ENCODE results near the gene EID2. TPM values are rescaled to one million over a fixed set of nuclear protein-coding genes. Genes with fewer than 3 reads are reported as not detected.

EID2 gene
- total and polyA plus RNA-seq, 10 of the 15 experiments (the other 5 are each of a cell fraction or from before 2014, with no cell fraction given), result 1.6 to 11.4 (median 7.0) TPM

GRCh38 chr19:39520541-39521484 lies 19.1 kb downstream of the EID2 start:
- in situ Hi-C loops (cut with MboI), result no loop called here
- H3K4me2 ChIP-seq (ENCODE audit: control insufficient read depth, insufficient read depth), result no peak overlapping the region
- no peak overlapping the region for H3K4me3 ChIP-seq
- FAIRE-seq (no peak), ATAC-seq (no peak), DNase-seq (ENCODE audit: low read depth, low spot score) (no peak)
- H3K9me3 ChIP-seq (replicated peaks; ENCODE audit: control insufficient read depth, insufficient read depth, low read length), result no peaks in the 10 kb centered on the region
- 54% methylated on average over 8 of the region's 8 CpGs for WGBS (ENCODE audit: insufficient coverage, insufficient replicate concordance, low lambda C conversion rate, missing lambda C conversion rate)
- RAD21 ChIA-PET (ENCODE audit: unreplicated experiment), result interaction anchor here (0.7 kb wide), 1 partner anchor 45 kb away, joined by 3 read pairs; no protein-coding TSS in a partner anchor
- POLR2A ChIA-PET, result no interaction called here
- CTCF ChIA-PET, result no interaction called here
- H3K4me1 ChIP-seq (ENCODE audit: control insufficient read depth, insufficient read depth, low read length), result peaks cover 5% of the 10 kb centered on the region
- intact Hi-C loops (cut with micrococcal nuclease; ENCODE audit: unreplicated experiment), result no loop called here
- no peaks in the 10 kb centered on the region for H4K20me1 ChIP-seq (ENCODE audit: control insufficient read depth, insufficient read depth)
- no peaks in the 10 kb centered on the region for H3K36me3 ChIP-seq (ENCODE audit: control insufficient read depth in 2 of 2, insufficient read depth in 2 of 2, low read length in 1 of 2)
- no peak overlapping the region for H3K27ac ChIP-seq (ENCODE audit: control insufficient read depth, insufficient read depth)
- H2AFZ ChIP-seq (ENCODE audit: control insufficient read depth, low read depth, low read length), result no peak overlapping the region
- SMC1A ChIA-PET (ENCODE audit: uncharacterized antibody, unreplicated experiment), result no interaction called here
- H3K9ac ChIP-seq (ENCODE audit: control insufficient read depth, insufficient read depth, low read length), result no peak overlapping the region
- no TSS peak for BruUV-seq (replicated peaks)
- no peak for TF ChIP-seq DPF2 (IDR thresholded peaks at IDR 0.05)
- TF ChIP-seq SP1 (IDR thresholded peaks at IDR 0.05; ENCODE audit: low read depth, low read length), result no peak
- no peak for TF ChIP-seq MEF2A (IDR thresholded peaks at IDR 0.05; ENCODE audit: insufficient read depth, low read depth, low read length)
- no peak for TF ChIP-seq RBBP5 (conservative IDR thresholded peaks at IDR 0.05)
- TF ChIP-seq HDGF (IDR thresholded peaks at IDR 0.05), result no peak
- TF ChIP-seq GATAD2B (conservative IDR thresholded peaks at IDR 0.05; ENCODE audit: low read depth), result no peak
- peaks cover 3 to 4% of the 10 kb centered on the region in 2 experiments for H3K27me3 ChIP-seq (replicated peaks in 1 of 2; ENCODE audit: control insufficient read depth in 2 of 2, insufficient read depth in 2 of 2, low read length in 1 of 2)
- H3K79me2 ChIP-seq (ENCODE audit: control insufficient read depth, insufficient read depth, low read length), result no peaks in the 10 kb centered on the region

GRCh38 chr19:39518975-39519374 lies 21.0 kb downstream of the EID2 start:
- Histone ChIP-seq H2AFZ (ENCODE audit: control insufficient read depth, low read depth, low read length) (no peak overlapping the region), H3K4me3 (no peak overlapping the region), H3K4me1 (ENCODE audit: control insufficient read depth, insufficient read depth, low read length) (peaks cover 11% of the 10 kb centered on the region), H3K27ac (ENCODE audit: control insufficient read depth, insufficient read depth) (no peak overlapping the region), H3K79me2 (ENCODE audit: control insufficient read depth, insufficient read depth, low read length) (no peaks in the 10 kb centered on the region), H3K9ac (ENCODE audit: control insufficient read depth, insufficient read depth, low read length) (no peak overlapping the region), H4K20me1 (ENCODE audit: control insufficient read depth, insufficient read depth) (no peaks in the 10 kb centered on the region), H3K27me3 (replicated peaks in 1 of 2; ENCODE audit: control insufficient read depth in 2 of 2, insufficient read depth in 2 of 2, low read length in 1 of 2) (peaks cover 9 to 20% of the 10 kb centered on the region in 2 experiments), H3K4me2 (ENCODE audit: control insufficient read depth, insufficient read depth) (no peak overlapping the region), H3K9me3 (replicated peaks; ENCODE audit: control insufficient read depth, insufficient read depth, low read length) (no peaks in the 10 kb centered on the region), H3K36me3 (ENCODE audit: control insufficient read depth in 2 of 2, insufficient read depth in 2 of 2, low read length in 1 of 2) (no peaks in the 10 kb centered on the region)
- no peak for ATAC-seq
- no peak for FAIRE-seq
- in situ Hi-C loops (cut with MboI) (no loop called here), intact Hi-C loops (cut with micrococcal nuclease; ENCODE audit: unreplicated experiment) (no loop called here)
- no peak for DNase-seq (ENCODE audit: low read depth, low spot score)
- BruUV-seq (replicated peaks), result no TSS peak
- RAD21 ChIA-PET (ENCODE audit: unreplicated experiment), result no interaction called here
- TF ChIP-seq MXI1 (IDR thresholded peaks at IDR 0.05; ENCODE audit: low read depth, low read length), result no peak
- CTCF ChIA-PET, result interaction anchor here (0.7 to 2.1 kb wide), 3 partner anchors 14 to 45 kb away, joined by 3 to 6 read pairs (median 3); no protein-coding TSS in a partner anchor
- WGBS (ENCODE audit: insufficient coverage, insufficient replicate concordance, low lambda C conversion rate, missing lambda C conversion rate), result 28% methylated on average over 5 of the region's 9 CpGs
- SMC1A ChIA-PET (ENCODE audit: uncharacterized antibody, unreplicated experiment), result interaction anchor here (1.3 kb wide), 1 partner anchor 12 kb away, joined by 3 read pairs; no protein-coding TSS in a partner anchor
- POLR2A ChIA-PET, result no interaction called here

All from GM12878 (cell line).